ENCODE measurements around the gene ZNF230.

ZNF230 gene

GRCh38 chr19:44002566-44003460 lies at the start of gene ZNF230:
Gene ZNF230 (plus strand): TSS chr19:44002957. CDS start chr19:44007079, 4,122 bp downstream.
- peak; percentile 59 for DNase-seq (ENCODE audit: low read depth)

DNA sequence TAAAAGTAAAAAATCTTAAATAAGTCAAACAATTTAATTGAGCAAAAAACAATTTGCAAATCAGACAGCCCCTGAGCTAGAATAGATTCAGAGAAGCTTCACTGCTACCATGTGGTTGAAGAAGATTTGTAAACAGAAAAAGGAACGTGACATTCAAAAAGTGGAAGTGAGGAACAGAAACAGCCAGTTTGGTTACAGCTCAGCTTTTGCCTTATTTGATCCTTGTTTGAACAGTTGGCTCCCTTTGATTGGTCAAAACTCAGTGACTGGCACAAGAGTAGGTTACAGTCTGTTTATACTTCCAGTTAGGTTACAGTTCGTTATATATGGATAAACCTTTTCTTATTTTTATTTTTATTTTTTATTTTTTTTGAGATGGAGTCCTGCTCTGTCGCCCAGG lies 45.9 kb upstream of the ZNF230 start:
- no peak for DNase-seq (ENCODE audit: low read depth)

DNA sequence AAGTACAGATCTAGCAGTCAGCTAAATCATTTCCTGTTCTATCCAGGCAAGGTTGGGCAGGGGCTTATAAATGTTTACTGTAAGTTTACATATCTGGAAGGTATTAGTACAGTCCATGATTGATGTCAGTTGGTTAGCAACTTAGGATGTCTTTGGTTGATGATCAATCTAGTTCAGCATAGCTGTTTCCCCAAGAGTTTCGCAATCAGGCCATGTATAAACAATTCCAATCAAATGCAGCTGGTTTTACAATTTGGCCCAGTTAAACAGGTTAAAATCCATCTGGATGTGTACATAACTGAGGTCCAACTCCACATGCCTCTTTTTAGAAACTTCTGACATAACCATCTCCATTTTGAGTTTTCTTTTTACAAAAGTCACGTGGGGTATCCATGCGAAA lies 44.9 kb upstream of the ZNF230 start:
- DNase-seq (ENCODE audit: low read depth), result no peak

DNA sequence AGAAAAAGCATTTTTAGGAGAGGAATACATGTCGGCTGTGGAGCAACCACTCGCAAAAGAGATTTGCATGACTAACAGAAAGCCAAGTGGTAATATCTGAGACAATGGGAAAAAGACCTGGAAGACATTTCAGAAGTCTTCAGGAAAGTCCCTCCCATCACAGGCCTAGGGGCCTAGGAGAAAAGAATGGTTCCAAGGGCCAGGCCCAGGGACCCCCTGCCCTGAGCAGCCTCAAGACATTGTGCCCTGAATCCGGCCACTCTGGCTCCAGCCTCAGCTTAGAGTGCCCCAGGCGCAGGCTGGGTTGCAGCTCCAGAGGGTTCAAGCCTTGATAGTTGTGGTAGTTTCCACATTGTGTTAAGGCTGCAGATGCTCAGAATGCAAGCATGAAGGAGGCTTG lies 42.3 kb upstream of the ZNF230 start:
- DNase-seq (ENCODE audit: low read depth), result no peak

- no peak for DNase-seq (ENCODE audit: low read depth)
Observed at GRCh38 chr19:43966079-43966694, 36.6 kb upstream of the ZNF230 start.

DNA sequence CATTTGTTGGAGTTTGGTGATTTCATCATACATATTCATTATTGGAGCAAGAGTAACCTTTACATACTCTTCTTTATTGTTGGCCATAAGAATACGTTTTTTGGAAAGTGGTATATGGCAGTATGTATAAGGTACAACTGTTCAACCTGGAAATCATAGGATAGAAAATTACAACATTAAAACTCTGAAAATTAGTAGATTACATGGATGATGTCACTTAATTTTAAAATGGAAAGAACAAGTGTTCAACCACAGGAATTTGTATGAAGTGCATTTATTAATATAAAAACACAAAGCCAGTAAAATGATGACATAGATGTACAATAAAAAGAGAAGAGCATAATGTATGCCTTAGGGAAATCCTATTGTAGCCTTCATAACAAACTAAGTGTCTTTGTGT lies 26.0 kb upstream of the ZNF230 start:
- DNase-seq (ENCODE audit: low read depth), result no peak

DNA sequence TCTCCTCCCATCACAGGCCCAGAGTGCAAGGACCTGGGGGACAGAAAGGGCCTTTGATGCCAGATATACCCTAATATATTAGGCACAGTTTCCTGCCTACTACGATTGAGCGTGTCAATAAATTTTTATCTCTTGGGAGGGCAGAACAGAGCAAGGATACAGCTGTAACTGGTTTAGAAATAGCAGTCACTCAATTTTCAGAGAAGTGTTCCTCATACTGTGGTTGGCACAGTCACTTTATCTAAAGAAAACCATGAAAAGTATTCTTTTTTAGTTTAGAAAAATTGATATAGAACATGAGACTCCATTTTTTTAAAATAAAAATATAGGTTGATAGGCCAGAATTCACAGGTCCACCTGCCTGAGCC lies 19.2 kb upstream of the ZNF230 start:
- no peak for DNase-seq (ENCODE audit: low read depth)

DNA sequence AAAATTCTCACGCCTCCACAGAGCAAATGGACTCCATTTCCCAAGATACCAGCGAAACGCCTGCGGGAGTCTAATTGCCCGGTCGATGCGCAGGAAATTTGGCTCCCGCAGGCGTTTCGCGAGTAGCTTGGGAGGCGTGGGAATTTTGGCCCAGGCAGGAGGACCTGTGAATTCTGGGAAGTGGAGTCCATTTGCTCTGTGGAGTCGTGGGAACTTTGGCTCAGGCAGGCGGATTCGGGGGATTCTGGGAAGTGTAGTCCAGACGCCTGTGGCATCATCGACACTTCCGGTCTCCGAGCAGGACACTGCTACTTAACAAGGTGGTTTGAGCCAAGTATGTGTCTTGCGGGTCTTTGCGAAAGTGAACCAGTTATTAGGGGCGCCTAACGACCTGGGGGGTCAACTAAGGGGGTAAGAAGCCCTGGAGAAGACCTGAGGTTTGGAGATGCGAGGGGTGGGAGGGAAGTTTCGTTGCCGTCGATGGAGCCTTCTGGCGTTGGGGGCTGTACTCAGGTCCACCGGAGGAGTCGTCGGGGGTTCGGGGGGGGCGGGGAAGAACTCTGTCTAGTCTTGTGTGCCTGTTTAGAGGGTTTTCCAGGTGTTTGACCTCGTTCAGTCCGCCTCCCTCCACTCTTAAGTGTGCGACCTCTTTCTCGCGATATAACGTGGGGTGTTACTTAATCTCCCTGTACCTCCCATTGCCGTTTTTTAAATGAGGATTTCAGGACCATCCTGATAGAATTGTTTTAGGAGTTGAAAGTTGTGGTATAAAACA lies 18.7 kb upstream of the ZNF230 start, which contains the start of gene ZNF155:
Gene ZNF155, plus strand, starts transcription at position 277 of the 775 bp plus-strand sequence. CDS start 4,356 bp downstream, outside the sequence.
- peak; percentile 34 for DNase-seq (ENCODE audit: low read depth)

DNA sequence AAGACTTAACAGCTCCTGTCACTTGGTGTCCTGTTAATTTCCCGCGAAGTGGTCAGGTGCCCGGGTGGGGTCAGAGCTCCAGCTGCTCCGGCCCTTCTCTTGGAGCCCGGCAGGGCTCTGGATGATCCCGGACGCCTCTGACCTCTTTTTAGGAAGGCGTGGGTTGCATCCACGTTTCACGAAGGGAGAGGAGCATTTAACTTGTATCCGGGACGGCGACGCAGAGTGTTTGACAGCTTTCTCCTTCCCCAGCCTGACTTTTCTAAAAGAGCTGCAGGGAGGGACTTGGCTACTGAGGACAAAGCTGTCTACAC lies 18.1 kb upstream of the ZNF230 start:
- no peak for DNase-seq (ENCODE audit: low read depth)

GRCh38 chr19:43997631-43998290 lies 5.0 kb upstream of the ZNF230 start:
- DNase-seq (ENCODE audit: low read depth), result no peak

GRCh38 chr19:44002212-44002565 lies 568 bp upstream of the ZNF230 start:
- DNase-seq (ENCODE audit: low read depth), result no peak

DNA sequence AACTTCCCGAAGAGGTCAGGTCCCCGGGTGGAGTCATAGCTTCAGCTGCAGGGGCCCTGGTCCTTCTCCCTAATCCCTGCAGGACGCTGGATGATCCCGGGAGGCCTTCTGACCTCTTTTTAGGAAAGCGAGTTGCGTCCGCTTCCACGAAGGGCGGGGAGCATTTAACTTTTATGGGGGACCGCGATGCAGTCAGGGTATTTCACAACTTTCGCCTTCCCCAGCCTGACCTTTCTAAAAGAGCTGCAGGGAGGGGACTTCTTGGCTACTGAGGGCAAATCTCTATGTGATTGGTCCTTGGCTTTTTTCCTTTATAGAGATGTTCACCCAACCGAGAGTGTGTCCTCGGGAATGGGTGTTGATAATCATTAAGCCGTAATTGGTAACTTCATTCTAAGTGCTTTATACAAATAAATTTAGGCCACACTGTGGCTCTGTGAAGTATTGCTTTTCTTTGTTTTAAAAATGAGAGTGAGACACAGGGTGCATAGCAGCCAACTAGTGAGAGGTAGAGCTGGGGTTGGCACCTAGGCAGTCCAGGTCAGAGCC lies 778 bp downstream of the ZNF230 start:
- no peak for DNase-seq (ENCODE audit: low read depth)

DNA sequence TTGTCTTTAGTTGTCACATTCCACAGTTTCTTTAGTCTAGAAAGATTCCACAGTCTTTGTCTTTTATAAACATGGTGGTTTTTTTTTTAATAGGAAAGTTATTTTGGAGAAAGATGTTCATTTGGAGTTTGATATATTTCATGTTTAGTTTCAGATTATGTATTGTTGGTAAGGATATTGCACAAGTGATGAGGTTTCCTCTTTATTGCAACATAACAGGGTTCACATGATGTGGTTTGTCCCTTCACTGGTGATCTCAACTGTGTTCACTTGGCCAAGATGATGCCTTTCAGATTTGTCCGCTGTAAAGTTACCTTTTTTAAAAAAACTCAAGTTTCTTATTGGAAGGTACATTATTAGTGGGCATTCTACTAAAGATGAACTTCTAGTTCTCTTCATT lies 3.2 kb downstream of the ZNF230 start:
- no peak for DNase-seq (ENCODE audit: low read depth)

GRCh38 chr19:44007473-44007872 lies 4.7 kb downstream of the ZNF230 start:
- no peak for DNase-seq (ENCODE audit: low read depth)

- DNase-seq (ENCODE audit: low read depth), result no peak
Observed at GRCh38 chr19:44010468-44010867, 7.7 kb downstream of the ZNF230 start.

GRCh38 chr19:44019498-44019897 lies 16.7 kb downstream of the ZNF230 start:
- DNase-seq (ENCODE audit: low read depth), result no peak

- DNase-seq (ENCODE audit: low read depth), result no peak
Observed at GRCh38 chr19:44021221-44021620, 18.5 kb downstream of the ZNF230 start.

DNA sequence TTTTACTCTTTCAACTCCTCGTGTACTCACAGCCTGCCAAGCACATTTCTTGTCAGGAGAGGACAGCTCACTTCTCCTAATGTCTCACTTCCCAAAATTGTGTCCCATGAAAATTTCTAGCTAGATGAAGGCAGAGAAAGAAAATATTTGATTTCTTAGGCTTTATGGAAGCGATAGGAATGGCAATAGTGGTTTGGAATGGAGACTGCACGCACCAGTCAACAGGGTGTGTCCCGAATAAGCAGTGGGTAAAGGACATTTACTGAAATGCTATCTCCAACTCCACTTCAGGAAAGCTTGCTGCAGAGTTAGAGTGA lies 22.1 kb downstream of the ZNF230 start:
- no peak for DNase-seq (ENCODE audit: low read depth)

DNA sequence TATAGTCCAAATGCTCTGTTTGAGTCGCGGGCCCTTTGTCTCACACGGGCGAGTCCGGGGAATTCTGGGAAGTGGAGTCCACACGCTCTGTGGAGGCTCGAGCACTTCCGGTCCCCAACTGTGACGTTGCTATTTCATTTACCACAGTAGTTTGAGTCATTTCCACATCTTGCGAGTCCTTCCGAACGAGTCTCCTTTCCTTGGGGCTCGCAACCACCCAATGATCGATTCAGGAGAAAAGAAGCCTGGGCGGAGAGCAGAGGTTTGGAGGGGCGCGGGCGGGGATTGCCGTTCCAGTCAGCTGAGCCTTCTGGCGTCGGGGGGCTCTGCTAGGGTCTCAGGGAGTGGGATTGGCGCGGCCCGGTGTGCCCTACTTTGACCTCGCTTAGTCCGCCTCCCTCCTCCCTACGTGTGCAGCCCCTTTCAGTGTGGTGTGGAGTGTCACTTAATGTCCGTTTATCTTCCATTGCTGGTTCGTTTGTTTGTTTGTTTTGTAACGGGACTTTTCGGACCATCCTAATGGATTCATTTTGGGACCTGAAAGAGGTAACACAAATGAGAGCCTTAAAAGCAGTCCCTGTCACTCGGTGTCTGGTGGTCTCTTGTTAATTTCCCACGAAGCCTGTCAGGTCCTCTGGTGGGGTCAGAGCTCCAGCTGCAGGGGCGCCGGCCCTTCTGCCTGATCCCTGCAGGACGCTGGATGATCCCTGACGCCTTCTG lies 22.6 kb downstream of the ZNF230 start, which contains the start of gene ZNF222:
Gene ZNF222, plus strand, starts transcription at position 163 of the 720 bp plus-strand sequence. Its CDS starts 58 bp downstream, at position 221.
- peak; percentile 53 for DNase-seq (ENCODE audit: low read depth)

- no peak for DNase-seq (ENCODE audit: low read depth)
Observed at GRCh38 chr19:44026622-44027021, 23.9 kb downstream of the ZNF230 start.

DNA sequence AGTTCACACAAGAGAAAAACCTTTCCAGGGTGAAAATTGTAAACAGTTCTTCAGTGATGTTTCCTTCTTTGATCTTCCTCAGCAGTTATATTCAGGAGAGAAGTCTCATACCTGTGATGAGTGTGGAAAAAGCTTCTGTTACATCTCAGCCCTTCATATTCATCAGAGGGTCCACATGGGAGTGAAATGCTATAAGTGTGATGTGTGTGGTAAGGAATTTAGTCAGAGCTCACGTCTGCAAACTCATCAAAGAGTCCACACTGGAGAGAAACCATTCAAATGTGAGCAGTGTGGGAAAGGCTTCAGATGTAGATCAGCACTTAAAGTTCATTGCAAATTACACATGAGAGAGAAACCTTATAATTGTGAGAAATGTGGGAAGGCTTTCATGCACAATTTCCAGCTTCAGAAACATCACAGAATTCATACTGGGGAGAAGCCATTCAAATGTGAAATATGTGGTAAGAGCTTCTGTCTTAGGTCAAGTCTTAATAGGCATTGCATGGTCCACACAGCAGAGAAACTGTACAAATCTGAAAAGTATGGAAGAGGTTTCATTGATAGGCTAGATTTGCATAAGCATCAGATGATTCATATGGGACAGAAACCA lies 29.3 kb downstream of the ZNF230 start:
- DNase-seq (ENCODE audit: low read depth), result no peak

All from stimulated activated CD8-positive, alpha-beta memory T cell treated with anti-CD3 and anti-CD28 coated beads, Interleukin-15, amount 100 ng/mL, for 1 hour (primary cell).